HG03378 (cell line): ENCODE data around the gene CNGB1.
"Not testable (repeated sequence)": the region's sequence is repeated elsewhere in the genome, so short reads cannot be mapped to it uniquely, and the experiment has no call there.

Experiments used
- ATAC-seq: cut with Tn5 transposase; IDR thresholded peaks from one replicate; pipeline ENCODE4 v1.9.1; 2021; ENCODE audit warnings: mild to moderate bottlenecking, moderate library complexity; ENCODE audit not compliant: unreplicated experiment

CNGB1 gene

DNA sequence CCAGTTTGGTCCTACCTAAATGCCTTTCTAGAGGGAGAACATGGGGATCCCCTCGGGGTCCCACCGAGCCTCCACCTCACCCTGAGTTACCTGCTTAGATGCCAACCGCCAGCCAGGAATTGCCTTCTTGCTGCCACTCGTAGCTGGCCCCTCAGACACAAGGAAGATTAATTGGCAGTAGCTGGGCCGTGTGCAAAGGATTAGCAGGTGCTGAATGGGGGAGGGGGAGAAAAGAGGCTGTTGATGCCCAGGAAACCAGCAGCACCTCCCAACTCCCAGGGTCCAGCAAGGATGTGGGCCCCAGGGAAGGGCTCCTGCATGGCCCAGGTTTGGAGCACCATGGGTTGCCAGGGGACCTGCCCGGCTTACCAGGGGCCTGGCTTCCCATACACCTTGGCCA, at the start of gene CNGB1:
Gene CNGB1, minus strand, starts transcription at position 159 of the 400 bp plus-strand sequence. CDS start 3,842 bp downstream, outside the sequence.
- no peak for ATAC-seq

DNA sequence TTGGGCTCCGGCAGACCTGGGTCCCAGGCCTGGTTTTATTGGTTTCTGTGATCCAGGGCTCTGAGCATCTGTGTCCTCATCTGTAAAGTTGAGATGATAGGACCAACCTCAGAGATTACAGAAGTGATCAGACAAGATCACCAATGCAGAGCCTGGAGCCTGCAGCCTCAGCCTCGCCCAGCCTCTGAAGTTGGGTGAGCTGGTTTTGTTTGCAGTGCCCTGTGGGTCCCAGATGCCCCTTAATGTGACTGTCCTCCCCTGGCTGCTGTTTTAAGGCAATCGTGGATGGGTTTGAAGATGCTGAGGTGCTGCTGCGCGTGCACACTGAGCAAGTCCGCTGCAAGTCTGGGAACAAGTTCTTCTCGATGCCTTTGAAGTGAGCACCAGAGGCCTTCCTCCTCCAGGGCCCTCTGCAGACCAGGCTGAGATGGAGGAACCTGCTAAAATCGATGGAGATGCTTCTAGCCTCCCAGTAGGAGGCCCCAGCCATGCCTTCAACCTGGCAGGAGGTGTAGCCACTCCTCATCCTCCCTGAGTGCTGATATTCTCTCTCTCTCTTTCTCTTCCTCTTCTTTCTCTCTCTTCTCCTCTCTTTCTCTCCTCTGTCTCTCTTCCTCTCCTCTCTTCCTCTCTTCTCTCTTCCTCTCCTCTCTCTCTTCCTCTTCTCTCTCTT, 49.1 kb upstream of the CNGB1 start:
- ATAC-seq: no peak

DNA sequence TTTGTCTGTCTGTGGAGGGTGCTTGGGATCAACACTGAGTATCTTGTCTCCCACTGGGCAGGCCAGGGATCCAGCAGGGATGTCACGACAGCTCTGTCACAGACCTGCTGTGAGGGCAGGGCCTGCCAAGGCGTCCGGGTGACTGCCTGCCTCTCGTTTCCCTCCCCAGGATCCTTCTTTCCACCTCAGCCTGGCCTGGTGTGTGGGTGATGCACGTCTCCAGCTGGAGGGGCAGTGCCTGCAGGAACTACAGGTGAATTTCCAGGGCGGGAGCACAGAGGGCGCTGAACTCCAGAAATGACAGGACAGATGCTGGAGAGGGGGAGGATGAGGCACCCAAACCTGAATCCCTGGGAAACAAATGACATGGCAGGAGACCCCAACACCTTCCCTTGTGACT, 47.9 kb upstream of the CNGB1 start:
- ATAC-seq: no peak

DNA sequence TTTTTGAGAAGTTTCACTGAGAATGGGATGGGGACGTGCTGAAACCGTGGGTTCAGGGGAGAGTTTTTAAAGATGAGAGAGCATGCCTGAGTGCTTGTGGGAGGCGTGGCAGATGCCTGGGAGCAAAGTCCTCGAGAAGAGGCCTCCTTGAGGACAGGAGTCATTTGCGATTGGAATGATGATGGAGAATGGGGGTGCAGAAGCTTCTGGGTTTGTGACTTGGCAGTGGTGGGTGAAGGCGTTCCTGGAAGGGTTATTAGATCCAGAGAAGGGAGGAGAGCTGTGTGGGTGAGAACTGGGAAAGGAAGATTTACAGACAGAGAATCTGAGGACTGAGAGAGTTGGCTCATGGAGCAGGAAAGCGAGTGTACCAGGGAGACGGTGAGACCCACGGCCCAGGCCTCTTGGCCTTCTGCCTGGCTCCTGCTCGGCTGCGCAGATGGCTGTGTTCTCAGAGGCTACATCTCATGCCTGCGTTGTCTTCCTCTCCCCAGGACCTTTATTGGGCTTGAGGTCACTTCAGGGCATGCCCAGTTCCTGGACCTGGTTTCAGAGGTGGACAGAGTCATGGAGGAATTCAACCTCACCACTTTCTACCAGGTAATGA, 46.0 kb upstream of the CNGB1 start:
- ATAC-seq: no peak

DNA sequence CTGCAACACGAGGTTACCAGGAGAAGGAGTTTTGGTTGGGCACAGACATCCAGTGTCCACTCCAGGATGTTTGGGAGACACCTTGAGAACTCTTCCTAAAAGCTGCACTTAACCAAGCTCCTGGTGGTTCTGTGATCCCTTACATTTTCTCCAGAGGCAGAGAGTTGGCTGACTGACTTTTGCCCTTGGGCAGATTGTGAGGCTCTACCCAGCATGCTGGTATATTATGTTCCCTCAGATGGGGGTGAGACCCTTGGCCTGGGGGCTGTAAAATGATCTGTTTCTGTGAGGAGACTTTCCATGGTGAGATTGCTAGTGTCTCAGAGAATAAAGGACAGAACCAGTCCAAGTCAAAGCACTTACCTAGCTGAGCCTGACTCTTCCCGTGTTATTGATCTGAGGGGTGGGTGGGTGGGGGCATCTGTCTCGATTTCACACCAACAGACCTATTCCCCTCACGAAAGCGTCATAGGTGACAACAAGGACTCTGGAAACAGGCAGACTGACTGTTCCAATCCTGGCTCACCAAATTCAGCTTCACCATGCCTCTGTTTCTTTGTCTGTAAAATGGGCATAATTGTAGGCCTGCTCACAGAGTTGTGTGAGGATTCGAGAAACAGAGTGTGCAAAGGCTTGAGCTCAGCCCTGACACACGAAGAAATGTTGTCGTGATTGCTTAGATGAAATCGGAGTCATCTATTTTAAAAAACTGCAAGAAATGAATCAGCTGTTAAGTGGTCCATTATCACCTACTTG, 42.5 kb upstream of the CNGB1 start:
- ATAC-seq: no peak

DNA sequence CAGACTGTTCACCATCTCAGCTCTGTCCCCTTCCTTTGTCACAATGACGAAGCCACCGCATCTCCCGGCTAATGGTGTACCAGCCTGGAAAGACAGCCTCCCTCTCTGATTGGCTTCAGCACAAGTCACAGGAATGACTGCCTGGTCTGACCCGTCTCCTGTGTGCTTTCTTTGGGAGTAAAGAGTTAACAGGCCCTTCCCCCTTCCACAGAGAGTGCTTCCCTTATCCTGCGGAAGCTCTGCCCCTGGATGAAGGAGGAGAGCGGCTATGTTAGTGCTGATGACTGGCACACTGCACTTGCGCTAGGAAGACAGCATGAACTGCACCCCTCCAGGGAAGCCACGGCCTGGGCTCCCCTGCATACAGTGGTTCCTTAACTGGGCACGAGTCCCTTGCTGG, 41.6 kb upstream of the CNGB1 start:
- ATAC-seq: no peak

DNA sequence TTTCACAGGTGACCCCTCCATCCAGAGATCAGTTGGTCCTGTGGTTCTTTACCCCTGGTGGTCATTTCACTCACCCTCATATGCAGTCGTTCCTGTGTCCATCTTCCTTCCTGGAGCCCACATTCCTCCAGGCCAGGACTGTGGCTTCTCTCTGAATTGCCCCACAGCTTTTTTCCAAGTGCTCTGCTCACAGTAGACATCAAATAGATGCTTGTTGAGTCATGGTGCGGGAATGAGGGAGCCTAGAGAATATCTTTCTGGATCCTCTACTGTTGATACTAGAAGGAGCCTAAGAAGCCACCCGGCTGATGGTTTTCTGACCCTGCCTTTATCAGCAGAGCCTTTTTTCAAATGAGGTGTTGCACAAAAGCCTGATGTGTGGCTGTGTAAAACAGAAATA, 40.7 kb upstream of the CNGB1 start:
- ATAC-seq: no peak

DNA sequence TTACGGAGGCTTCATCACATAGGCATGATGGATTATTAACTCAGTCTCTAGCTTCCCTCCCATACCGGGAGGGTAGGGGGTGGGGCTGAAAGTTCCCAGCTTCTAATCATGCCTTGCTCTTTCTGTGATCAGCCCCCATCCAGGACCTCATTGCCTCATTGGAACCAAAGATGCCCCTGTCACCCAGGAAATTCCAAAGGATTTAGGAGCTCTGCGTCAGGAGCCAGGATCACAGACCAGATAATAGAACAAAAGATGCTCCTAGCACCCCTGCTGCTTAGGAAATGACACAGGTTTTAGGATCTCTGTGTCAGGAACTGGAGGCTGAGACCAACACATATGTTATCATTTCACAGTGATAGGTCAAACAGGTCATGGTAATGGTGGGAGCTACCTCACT, 40.0 kb upstream of the CNGB1 start:
- no peak for ATAC-seq

DNA sequence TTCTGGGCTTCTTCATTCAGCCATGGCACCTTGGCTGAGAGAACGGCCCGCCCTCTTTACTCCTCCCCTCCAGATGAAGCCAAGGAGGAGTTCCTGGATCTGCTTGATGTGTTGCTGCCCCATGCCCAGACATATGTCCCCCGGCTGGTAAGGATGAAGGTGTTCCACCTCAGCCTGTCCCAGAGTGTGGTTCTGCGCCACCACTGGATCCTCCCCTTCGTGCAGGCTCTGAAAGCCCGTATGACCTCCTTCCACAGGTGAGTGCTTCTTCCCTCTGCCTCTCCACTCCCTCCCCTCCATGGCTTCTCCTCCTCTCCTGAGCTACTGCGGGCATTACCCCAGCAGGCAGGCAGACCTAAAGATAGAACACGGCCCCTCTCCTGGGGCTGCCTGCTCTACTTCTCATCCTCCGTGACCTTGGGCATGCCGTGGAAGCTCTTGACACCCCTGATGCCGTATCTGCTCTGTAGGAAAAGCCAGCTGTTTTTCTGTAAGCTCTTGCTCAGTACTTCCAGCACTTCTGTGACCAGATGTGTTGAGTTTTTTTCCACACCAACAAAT, 39.0 kb upstream of the CNGB1 start:
- no peak for ATAC-seq

DNA sequence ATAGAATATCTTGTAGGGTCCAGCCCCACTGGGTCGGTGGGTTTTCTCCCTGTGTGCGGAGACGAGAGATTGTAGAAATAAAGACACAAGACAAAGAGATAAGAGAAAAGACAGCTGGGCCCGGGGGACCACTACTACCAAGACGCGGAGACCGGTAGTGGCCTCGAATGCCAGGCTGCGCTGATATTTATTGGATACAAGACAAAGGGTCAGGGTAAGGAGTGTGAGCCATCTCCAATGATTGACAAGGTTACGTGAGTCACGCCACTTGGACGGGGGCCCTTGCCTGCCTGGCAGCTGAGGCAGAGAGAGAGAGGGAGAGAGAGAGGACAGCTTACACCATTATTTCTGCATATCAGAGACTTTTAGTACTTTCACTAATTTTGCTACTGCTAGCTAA, 33.8 kb upstream of the CNGB1 start:
- ATAC-seq: not testable (repeated sequence)

DNA sequence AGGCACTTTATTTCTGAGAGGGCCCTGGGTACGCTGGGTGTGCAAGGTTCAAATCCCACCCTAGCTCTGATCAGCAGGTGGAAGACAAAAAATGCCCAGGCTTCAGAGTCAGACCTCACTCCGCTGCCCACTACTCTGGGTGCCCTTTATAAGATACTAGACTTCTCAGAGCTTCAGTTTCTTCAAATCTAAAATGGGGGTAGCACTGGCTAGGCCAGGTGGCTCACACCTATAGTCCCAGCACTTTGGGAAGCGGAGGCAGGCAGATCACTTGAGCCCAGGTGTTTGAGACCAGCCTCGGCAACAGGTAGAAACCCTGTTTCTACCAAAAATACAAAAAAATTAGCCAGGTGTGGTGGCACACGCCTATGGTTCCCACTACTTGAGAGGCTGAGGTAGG, 32.0 kb upstream of the CNGB1 start:
- ATAC-seq: no peak

DNA sequence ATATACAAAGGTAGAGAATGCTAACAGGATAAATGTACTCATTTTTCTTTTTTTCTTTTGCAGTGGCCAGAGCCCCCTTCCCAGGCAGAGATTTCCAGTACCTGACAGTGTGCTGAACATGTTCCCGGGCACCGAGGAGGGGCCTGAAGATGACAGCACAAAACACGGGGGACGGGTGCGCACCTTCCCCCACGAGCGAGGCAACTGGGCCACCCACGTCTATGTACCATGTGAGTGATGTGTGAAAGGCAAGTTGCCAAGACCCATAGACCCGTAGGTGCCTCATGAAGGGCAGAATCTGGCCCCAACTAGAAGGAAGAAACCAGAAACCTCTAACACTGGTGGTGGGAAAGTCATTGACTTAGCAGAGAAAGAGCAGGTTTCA, 31.5 kb upstream of the CNGB1 start:
- no peak for ATAC-seq

DNA sequence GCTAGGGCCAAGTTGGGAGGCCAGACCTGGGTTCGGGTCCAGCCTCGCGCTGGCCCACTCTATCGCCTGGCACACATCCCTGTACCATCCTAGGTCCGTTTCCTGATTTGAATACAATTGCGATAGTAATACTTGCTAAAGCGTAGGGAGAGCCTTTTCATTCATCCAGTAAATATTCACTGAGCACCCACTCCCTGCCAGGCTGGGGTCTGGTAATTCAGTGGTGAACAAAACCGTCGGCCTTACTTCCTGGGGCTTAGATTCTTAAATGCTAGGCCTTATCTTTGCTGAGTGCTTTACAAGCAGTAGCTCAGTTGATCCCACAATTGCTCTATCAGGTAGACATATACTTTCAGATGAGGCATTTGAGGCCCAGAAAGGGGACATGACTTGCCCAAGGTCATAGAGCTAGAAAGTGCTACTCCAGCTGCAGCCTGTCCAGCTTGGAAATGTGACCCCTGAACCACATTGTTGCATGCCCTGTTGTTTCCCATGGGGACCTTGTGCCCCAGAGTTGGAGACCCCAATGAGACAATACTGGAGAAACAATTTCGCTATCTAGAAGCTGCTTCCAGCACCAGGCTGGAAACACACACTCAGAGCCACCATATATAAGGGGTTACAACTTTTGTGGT, 31.0 kb upstream of the CNGB1 start:
- no peak for ATAC-seq

DNA sequence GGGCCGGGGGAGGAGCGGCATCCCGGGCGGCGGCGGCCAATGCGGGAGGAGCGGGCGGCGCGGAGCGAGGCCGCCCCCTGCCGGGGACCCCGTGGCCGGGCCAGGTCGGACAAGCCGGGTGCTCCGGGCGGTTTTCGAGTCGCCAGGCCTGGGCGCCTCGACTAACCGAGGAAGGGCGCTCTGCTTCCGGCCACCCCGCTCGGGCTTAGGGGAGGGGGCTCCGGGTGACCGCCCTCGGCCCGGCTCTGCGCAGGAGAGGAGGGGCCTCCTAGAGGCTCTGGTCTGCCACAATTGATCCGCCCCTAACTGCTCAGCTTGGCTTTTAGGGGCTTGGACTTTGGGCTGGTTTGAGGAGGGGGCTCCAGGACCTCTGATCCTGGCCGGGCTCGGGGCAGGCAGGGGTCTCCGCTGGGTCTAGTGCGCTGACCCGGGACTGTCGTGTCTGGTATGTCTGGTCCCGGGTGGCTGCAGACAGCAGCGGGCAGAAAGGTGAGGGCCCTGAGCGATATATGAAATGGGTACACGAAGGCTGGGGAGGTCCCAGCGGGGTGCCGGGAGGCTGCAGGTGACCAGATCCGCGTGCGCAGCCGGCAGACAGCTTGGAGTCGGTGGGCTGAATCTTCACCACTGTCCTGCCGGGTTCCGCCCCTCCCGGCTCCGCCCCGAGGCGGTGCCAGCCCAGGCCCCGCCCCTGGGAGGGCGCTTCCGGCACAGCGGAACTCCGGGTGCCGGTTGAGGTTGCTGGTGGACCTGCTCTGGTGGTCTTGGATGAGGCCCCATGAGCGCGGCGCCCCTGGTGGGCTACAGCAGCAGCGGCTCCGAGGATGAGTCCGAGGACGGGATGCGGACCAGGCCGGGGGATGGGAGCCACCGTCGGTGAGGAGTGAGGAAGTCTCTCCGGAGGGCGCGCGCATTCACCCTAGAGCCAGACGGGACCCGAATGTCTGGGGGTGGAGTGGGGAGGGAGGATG, 30.1 kb upstream of the CNGB1 start, which contains the start of gene USB1:
Gene USB1, plus strand, starts transcription at position 702 of the 971 bp plus-strand sequence. Its CDS starts 77 bp downstream, at position 779.
- ATAC-seq: peak; percentile 78

DNA sequence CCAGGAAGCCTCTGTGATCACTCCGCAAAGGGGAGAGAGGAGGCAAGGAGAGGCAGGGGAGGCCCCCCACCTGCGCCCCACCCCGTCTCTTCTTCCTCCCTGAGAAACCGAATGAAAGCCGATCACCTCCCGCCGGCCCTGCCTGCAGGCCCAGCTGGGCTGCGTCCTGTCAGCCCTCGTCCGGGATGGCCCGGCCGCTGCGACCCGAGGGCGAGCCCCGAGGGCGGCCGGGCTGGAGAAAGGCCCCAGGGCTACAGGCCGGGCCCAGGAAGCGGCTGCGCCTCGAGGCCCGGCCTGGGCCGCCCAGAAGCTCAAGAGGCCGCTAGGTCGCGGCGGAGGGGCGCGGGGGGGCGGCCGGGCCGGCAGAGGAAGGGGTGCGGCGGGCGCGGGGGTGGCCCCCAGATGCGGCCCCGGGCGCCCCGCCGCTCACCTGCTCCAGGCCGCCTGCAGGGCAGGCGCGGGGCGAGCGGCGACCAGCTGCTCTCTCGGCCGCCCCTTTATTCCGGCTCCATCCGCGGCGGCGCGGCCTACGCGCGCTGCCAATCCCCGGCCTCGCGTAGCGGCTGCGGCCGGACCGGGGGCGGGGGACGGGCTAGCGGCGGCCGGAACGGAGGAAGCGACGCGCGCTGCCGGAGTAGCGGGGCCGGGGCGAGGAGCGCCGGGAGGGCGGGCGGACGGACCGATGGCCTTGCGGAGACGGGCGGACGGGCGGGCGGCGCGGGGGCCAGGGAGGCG, 29.2 kb upstream of the CNGB1 start, which contains the start of gene ZNF319:
Gene ZNF319, minus strand, starts transcription at position 702 of the 735 bp plus-strand sequence. CDS start 2,407 bp downstream, outside the sequence.
- no peak for ATAC-seq

DNA sequence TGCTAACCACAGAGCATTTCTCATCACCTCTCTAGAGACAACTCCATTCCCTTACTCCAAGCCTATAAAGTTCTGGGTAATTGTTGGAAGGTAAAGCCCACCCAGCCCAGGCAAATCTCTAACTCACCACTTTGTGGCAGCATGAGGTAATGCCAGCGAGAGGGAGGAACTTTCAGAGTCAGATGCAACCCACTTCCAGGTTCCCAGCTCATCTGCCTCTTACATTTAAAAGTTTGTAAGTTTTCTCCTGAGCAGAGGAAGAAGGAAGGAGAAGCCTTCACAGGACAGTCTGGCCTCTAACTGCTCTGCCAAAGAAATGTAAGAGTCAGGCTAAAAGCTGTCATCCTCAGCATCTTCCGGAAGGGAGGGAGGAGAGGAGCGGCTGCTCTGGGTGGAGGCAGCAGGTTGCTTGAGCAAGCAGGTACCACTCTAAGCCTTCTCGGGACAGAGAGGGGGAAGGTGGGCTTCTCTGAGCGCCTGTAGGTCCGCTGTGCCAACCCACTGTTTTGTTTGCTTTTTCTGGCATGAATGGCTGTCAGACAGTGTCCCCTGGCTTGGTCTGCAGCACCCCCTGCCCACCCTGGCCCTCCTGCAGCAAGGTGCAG, 28.5 kb upstream of the CNGB1 start:
- ATAC-seq: no peak

DNA sequence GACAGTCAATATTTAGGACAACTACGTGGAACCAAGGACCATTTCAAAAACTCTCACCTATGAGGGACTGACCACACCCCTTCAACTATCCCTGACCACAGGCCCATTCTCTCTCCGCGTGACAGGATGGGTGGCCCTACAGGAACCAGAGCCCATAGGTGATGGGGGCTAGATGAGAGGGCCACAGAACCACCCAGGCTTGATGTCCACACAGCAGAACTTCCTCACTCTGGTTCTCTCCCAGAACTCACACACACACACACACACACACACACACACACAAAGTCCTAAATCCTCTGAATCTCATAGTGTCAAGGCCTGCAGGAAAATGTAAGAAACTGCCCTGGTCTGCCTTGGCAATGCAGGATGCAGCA, 28.1 kb upstream of the CNGB1 start:
- ATAC-seq: no peak

DNA sequence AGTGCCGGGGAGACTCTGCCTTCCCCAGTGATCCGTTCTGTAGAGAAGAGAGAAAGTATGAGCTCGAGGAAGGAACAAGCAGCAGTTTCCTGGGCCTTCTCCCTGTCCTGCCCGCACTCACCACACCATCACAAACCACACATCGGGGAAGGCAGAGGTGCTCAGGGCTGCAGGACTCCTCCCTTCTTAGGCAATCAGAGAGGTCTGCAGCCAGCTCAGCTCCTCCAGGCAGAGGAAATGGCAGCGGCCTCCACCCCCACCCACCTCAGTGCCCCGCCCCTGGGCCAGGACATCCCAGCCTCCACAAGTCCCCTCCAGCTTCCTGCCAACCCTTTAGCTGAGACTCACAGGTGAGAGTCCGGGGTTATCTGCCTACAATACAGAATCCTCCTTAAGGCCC, 27.6 kb upstream of the CNGB1 start:
- no peak for ATAC-seq
